Activated CD8-positive, alpha-beta T cell treated with anti-CD3 and anti-CD28 coated beads for 36 hours (primary cell): Measurements from ENCODE around the gene FABP1. TPM values are rescaled to one million over a fixed set of nuclear protein-coding genes. Genes with fewer than 3 reads are reported as not detected.

Experiments used
- ATAC-seq: fragments of 200-7000 bp; cut with Tn5 transposase; one replicate; pipeline ENCODE4 v1.10.0; 2021; ENCODE audit warnings: mild to moderate bottlenecking, moderate library complexity
- CTCF ChIA-PET: fragments of 350-600 bp; sonication (Branson Sonifier 250); formaldehyde crosslinking; loops from one replicate; lab custom pipeline; 2021; ENCODE audit warnings: antibody characterized with exemption; lab: Charles Lee
- POLR2A ChIA-PET: fragments of 350-600 bp; sonication (Branson Sonifier 250); formaldehyde crosslinking; loops from one replicate; lab custom pipeline; 2021; ENCODE audit warnings: antibody characterized with exemption; lab: Charles Lee
- DNase-seq: peaks from one replicate; pipeline ENCODE4 v3.0.0-alpha.2; 2020
- H3K27ac Mint-ChIP-seq: one replicate; pipeline ENCODE4 v1.8.0; 2021; ENCODE audit warnings: mild to moderate bottlenecking, mixed read lengths
- H3K27me3 Mint-ChIP-seq: one replicate; pipeline ENCODE4 v1.8.0; 2021; ENCODE audit warnings: mixed read lengths
- H3K36me3 Mint-ChIP-seq: one replicate; pipeline ENCODE4 v1.8.0; 2021; ENCODE audit warnings: low read depth, mixed read lengths
- H3K4me1 Mint-ChIP-seq: one replicate; pipeline ENCODE4 v1.8.0; 2021; ENCODE audit warnings: low read depth, mixed read lengths
- H3K4me3 Mint-ChIP-seq: one replicate; pipeline ENCODE4 v1.8.0; 2021; ENCODE audit warnings: mild to moderate bottlenecking, moderate library complexity, mixed read lengths
- H3K9me3 Mint-ChIP-seq: one replicate; pipeline ENCODE4 v1.8.0; 2021; ENCODE audit warnings: mixed read lengths
- intact Hi-C: fragments of 100-400 bp; cut with micrococcal nuclease; formaldehyde crosslinking; loops from one replicate; pipeline ENCODE4 v1.10.0; 2022
- total RNA-seq, 2 experiments: library from RNA; stranded (reverse); gene quantifications; one replicate each; pipeline ENCODE4 v1.2.3, GENCODE V29; 2021
- TF ChIP-seq, protein P1 (sequence below): fragments of 200-600 bp; IDR thresholded peaks from one replicate; pipeline ENCODE4 v1.8.0; 2022; ENCODE audit warnings: antibody characterized with exemption, mild to moderate bottlenecking

FABP1 gene
- total RNA-seq, 2 experiments from 2014 or later, result not detected

DNA sequence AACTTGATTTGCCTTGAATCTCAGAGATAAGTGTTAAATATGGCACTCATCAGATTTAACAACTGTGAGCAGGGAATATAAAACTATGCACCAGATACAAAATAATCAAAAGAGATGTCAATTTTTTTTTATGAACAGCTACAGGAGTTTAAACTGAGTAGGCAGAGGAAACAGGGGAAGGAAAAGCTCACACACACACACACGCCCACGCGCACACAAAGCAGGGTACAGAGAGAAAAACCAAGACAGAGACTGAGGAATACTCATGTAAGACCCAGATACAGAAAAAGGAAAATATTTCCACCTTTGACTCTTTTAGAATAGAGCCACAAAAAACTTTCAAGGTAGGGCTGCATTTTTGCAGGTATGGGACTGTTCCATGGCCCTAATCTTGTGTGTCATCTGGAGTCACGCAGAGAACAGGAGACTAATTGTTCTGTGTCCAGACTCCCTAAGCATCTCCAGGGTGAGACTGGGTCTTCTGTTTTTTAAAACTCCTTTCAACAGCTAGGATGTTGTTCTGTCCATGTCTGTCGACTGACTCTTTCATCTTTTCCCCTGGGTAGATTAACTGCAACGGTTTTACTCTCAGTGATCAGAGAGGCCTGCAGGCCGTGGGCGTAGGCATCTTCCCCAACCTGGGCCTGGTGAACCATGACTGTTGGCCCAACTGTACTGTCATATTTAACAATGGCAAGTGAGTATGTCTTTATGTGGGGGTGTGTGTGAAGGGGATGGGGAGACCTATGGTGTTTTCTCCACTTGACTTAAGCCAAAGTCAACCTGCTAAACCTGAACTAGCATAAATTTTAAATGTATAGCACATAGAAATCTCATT is 37.2 kb downstream of the FABP1 start:
- Mint-ChIP-seq H3K9me3 (peaks cover 1% of the 10 kb centered on the region), H3K4me3 (peak overlapping the region; percentile 4), H3K36me3 (no peaks in the 10 kb centered on the region), H3K4me1 (peaks cover 19% of the 10 kb centered on the region), H3K27me3 (no peaks in the 10 kb centered on the region), H3K27ac (peak overlapping the region; percentile 86)
- ATAC-seq (peak; percentile 90), DNase-seq (peak; percentile 66)
- CTCF ChIA-PET, result interaction anchor here (2.8 kb wide), 1 partner anchor 30 kb away, joined by 17 read pairs; no protein-coding TSS in a partner anchor
- POLR2A ChIA-PET, result no interaction called here
- intact Hi-C loops, result no loop called here
- TF ChIP-seq, protein P1, sequence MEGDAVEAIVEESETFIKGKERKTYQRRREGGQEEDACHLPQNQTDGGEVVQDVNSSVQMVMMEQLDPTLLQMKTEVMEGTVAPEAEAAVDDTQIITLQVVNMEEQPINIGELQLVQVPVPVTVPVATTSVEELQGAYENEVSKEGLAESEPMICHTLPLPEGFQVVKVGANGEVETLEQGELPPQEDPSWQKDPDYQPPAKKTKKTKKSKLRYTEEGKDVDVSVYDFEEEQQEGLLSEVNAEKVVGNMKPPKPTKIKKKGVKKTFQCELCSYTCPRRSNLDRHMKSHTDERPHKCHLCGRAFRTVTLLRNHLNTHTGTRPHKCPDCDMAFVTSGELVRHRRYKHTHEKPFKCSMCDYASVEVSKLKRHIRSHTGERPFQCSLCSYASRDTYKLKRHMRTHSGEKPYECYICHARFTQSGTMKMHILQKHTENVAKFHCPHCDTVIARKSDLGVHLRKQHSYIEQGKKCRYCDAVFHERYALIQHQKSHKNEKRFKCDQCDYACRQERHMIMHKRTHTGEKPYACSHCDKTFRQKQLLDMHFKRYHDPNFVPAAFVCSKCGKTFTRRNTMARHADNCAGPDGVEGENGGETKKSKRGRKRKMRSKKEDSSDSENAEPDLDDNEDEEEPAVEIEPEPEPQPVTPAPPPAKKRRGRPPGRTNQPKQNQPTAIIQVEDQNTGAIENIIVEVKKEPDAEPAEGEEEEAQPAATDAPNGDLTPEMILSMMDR, result no peak

DNA sequence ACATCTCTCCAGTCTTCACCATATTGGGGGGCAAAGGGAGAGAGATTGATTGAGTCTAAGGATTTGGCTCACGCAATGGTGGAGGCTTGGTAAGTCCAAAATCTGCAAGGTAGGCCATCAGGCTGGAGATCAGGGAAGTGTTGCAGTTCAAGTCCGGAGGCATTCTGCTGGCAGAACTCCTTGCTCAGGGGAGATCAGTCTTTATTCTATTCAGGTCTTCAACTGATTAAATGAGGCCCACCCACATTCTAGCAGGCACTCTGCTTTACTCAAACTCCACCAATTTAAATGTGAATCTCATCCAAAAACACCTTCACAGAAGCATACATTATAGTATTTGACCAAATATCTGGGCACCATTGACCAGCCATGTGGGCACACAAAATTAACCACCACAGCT is 38.9 kb downstream of the FABP1 start:
- ChIA-PET POLR2A (interaction anchor here (0.6 kb wide), 1 partner anchor 74 kb away, joined by 3 read pairs; no protein-coding TSS in a partner anchor), CTCF (interaction anchor here (2.8 kb wide), 1 partner anchor 29 kb away, joined by 17 read pairs; no protein-coding TSS in a partner anchor)
- Mint-ChIP-seq H3K9me3 (peaks cover 1% of the 10 kb centered on the region), H3K4me1 (peaks cover 19% of the 10 kb centered on the region), H3K4me3 (no peak overlapping the region), H3K36me3 (no peaks in the 10 kb centered on the region), H3K27me3 (no peaks in the 10 kb centered on the region), H3K27ac (no peak overlapping the region)
- intact Hi-C loops, result no loop called here
- ATAC-seq (no peak), DNase-seq (no peak)
- TF ChIP-seq, protein P1, result no peak

DNA sequence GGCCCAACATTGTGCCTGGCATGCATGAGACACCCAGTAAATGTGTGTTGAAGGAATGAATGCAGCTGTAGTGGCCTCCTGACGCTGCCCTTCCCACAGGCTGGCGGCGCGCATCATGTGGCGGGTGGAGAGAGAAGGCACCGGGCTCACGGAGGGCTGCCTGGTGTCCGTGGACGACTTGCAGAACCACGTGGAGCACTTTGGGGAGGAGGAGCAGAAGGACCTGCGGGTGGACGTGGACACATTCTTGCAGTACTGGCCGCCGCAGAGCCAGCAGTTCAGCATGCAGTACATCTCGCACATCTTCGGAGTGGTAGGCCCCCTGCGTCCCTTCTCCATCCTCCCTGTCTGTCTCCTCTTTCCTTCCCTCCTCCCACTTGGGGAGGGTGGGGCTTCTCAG is 40.1 kb downstream of the FABP1 start:
- Mint-ChIP-seq H3K9me3 (peaks cover 1% of the 10 kb centered on the region), H3K4me3 (no peak overlapping the region), H3K27ac (no peak overlapping the region), H3K4me1 (peaks cover 18% of the 10 kb centered on the region), H3K36me3 (no peaks in the 10 kb centered on the region), H3K27me3 (no peaks in the 10 kb centered on the region)
- ChIA-PET CTCF (interaction anchor here (1.1 kb wide), 1 partner anchor 72 kb away, joined by 3 read pairs; no protein-coding TSS in a partner anchor), POLR2A (no interaction called here)
- intact Hi-C loops, result no loop called here
- TF ChIP-seq, protein P1, result no peak
- no peak for ATAC-seq
- DNase-seq, result no peak

DNA sequence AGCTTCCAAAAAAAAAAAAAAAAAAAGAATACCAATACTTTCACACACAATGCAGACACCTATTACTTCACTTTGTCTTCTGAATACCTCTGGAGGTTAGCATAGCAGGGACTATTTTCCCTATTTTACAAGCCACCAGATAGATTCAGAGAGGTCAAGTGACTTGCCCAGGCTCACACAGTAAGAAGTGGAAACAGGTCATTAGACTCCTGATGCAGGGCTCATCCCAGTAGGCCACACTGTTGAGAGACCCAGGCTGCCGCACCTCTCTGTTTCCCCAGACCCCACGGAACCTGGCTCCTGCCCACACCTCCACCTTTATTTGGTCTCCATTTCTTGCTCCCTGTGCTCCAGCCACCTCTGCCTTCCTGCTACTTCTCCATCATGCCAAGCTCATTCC is 40.8 kb downstream of the FABP1 start:
- TF ChIP-seq, protein P1, result no peak
- Mint-ChIP-seq H3K9me3 (peaks cover 1% of the 10 kb centered on the region), H3K27me3 (no peaks in the 10 kb centered on the region), H3K27ac (no peak overlapping the region), H3K4me3 (no peak overlapping the region), H3K4me1 (peaks cover 18% of the 10 kb centered on the region), H3K36me3 (no peaks in the 10 kb centered on the region)
- no peak for ATAC-seq
- no peak for DNase-seq
- intact Hi-C loops, result no loop called here
- ChIA-PET POLR2A (no interaction called here), CTCF (interaction anchor here (1.1 kb wide), 1 partner anchor 73 kb away, joined by 3 read pairs; no protein-coding TSS in a partner anchor)

DNA sequence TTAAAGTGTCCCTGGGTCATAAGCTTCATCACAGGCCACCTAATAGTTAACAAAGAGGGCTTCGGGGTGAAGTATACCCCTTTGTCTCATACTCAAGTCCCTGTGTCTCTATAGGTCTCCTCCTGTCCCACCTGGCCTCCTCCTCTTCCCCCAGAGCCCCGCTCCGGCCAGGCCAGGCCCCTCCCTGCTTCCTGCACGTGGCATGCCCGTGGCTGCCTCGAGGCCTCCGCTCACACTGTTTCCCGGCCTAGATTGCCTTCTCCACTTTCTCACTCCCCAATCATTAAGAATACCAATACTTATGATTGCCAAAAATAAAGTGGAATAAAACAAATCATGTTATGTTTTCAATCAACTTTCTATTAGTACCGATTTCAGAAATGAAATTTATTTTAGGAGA is 41.5 kb downstream of the FABP1 start:
- H3K36me3 Mint-ChIP-seq, result no peaks in the 10 kb centered on the region
- no peak overlapping the region for H3K27ac Mint-ChIP-seq
- H3K27me3 Mint-ChIP-seq, result no peaks in the 10 kb centered on the region
- ChIA-PET POLR2A (no interaction called here), CTCF (interaction anchor here (2.5 kb wide), 1 partner anchor 26 kb away, joined by 8 read pairs; no protein-coding TSS in a partner anchor)
- intact Hi-C loops, result no loop called here
- TF ChIP-seq, protein P1, result no peak
- peaks cover 17% of the 10 kb centered on the region for H3K4me1 Mint-ChIP-seq
- no peak overlapping the region for H3K4me3 Mint-ChIP-seq
- no peak for ATAC-seq
- H3K9me3 Mint-ChIP-seq, result peaks cover 1% of the 10 kb centered on the region
- no peak for DNase-seq
